Ovary (tissue), 9 donors: ENCODE results near the gene ATP8B3. TPM values are rescaled to one million over a fixed set of nuclear protein-coding genes. Genes with fewer than 3 reads are reported as not detected.
"Not testable (repeated sequence)": the region's sequence is repeated elsewhere in the genome, so short reads cannot be mapped to it uniquely, and the experiment has no call there.

Experiments used
- DNase-seq, 5 donors: peaks; one replicate each; pipeline ENCODE4 v3.0.0-alpha.2; 2019 to 2020
- H3K27ac ChIP-seq, 2 donors: fragments of 200-600 bp; one replicate each; pipeline versions ENCODE4 v1.5.1 to v1.8.0; 2019 to 2022
- H3K27me3 ChIP-seq: fragments of 200-600 bp; one replicate; pipeline ENCODE4 v1.8.0; 2022
- H3K36me3 ChIP-seq: fragments of 200-600 bp; sonication (generic); one replicate; pipeline ENCODE4 v1.5.1; 2019
- H3K4me1 ChIP-seq: one replicate; pipeline ENCODE4 v1.8.1; 2013; ENCODE audit warnings: mild to moderate bottlenecking, moderate library complexity; ENCODE audit not compliant: insufficient read depth
- H3K4me3 ChIP-seq: fragments of 200-600 bp; sonication (generic); one replicate; pipeline ENCODE4 v1.5.1; 2017
- H3K9me3 ChIP-seq, 2 donors: fragments of 200-600 bp in 1 of 2; sonication (generic) in 1 of 2; one replicate each; pipeline versions ENCODE4 v1.5.1 to v1.8.1; 2013 to 2019; ENCODE audit warnings: mild to moderate bottlenecking in 1 of 2, moderate library complexity in 1 of 2
- EP300 ChIP-seq: sonication (generic); formaldehyde crosslinking; IDR thresholded peaks from one replicate; pipeline ENCODE4 v1.6.1; 2017; ENCODE audit warnings: antibody characterized with exemption
- POLR2A ChIP-seq: fragments of 450-650 bp; IDR thresholded peaks from one replicate; pipeline ENCODE4 v1.6.1; 2017; ENCODE audit warnings: antibody characterized with exemption, mild to moderate bottlenecking, moderate library complexity
- WGBS, 3 donors: extraction: QIAGEN DNeasy Blood & Tissue Kit in 1 of 3; methylation state at CpG; one replicate each; pipeline versions ENCODE4 v1.1.5 to v1.1.7; 2013 to 2017; 5-methylcytosine and 5-hydroxymethylcytosine counted together
- intact Hi-C, 4 donors: fragments of 100-400 bp; cut with DNase I; formaldehyde crosslinking; loops; one replicate each; pipeline versions ENCODE4 v1.11.0 to v1.15.1; 2022 to 2023
- polyA plus RNA-seq, 2 donors: library from polyadenylated mRNA; stranded (reverse); fragments of 200-250 nt in 1 of 2; fragments of 350-450 nt in 1 of 2; fragmentation: Illumina TruSeq in 1 of 2; extraction: RNeasy Lipid Tissue Mini Kit (QIAGEN cat#74804) in 1 of 2; gene quantifications; one replicate each; pipeline ENCODE4 v1.2.3, GENCODE V29; 2013 to 2014
- total RNA-seq, 7 donors: library from RNA; depleted of rRNA in 2 of 7; stranded (reverse); fragments of >200 nt in 2 of 7; fragmentation: NEBNext Ultra II Directional in 3 of 7; extraction: Animal tissue kit (Norgen Biotek cat#: 25700) in 3 of 7; gene quantifications; one replicate each; pipeline versions ENCODE4 v1.1.0 to v1.2.4, GENCODE V29; 2016 to 2023
- TF ChIP-seq, protein P1 (sequence below), 3 donors: fragments of 450-650 bp in 2 of 3; fragments of 200-600 bp in 1 of 3; IDR thresholded peaks; one replicate each; pipeline versions ENCODE4 v1.5.1 to v1.8.0; 2016 to 2022; ENCODE audit warnings: antibody characterized with exemption in 3 of 3, mild to moderate bottlenecking in 1 of 3
- donor health status: DM: no; HTN: no; CAD: no; lungs with moderate emphysema.
- donor health status: DM: no; HTN: no; CAD: no.
- donor health status: Bipolar disorder and iron deficiency.
- donor health status: DM: yes; HTN: yes; CAD: no.
- donor health status: DM: no; HTN: no; CAD: no.
- donor health status: DM: yes; HTN: yes; CAD: no.

The ATP8B3 gene
- total and polyA plus RNA-seq, 9 donors = 0.72 to 3.2 (median 1.5) TPM

DNA sequence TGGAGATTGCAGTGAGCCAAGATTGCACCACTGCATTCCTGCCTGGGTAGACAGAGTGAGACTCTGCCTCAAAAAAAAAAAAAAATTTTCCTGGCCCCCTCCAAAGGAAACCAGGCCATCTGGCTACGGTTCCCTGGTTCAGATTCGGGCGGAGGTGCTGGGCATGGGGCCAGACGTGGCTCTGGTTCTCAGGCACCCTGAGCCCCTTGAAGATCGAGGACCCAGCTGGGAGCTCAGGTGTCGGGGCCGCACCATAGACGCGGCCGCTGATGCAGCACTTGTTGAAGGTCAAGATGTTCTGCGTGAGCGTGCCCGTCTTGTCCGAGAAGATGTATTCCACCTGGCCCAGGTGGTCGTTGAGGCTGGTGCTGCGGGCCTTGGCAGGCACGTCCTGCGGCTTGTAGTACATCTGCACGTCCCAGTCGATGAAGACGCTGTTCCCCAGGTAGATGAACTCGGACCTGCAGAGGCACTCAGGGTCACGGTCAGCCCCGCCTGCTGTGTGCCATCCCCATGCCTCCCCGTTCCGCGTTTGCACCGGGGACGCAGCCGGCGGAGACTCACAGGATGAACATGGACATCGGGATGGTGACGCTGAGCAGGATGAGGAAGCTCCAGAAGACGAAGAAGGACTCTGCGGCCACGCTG is 12.3 kb downstream of the ATP8B3 start:
- TF ChIP-seq EP300 (no peak), POLR2A (no peak)
- TF ChIP-seq, protein P1, sequence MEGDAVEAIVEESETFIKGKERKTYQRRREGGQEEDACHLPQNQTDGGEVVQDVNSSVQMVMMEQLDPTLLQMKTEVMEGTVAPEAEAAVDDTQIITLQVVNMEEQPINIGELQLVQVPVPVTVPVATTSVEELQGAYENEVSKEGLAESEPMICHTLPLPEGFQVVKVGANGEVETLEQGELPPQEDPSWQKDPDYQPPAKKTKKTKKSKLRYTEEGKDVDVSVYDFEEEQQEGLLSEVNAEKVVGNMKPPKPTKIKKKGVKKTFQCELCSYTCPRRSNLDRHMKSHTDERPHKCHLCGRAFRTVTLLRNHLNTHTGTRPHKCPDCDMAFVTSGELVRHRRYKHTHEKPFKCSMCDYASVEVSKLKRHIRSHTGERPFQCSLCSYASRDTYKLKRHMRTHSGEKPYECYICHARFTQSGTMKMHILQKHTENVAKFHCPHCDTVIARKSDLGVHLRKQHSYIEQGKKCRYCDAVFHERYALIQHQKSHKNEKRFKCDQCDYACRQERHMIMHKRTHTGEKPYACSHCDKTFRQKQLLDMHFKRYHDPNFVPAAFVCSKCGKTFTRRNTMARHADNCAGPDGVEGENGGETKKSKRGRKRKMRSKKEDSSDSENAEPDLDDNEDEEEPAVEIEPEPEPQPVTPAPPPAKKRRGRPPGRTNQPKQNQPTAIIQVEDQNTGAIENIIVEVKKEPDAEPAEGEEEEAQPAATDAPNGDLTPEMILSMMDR (IDR thresholded peaks at IDR 0.05) = no peak
- 78 to 85% (median 83%) methylated on average over 36 of the region's 36 CpGs for WGBS, 3 donors
- intact Hi-C loops = no loop called here

DNA sequence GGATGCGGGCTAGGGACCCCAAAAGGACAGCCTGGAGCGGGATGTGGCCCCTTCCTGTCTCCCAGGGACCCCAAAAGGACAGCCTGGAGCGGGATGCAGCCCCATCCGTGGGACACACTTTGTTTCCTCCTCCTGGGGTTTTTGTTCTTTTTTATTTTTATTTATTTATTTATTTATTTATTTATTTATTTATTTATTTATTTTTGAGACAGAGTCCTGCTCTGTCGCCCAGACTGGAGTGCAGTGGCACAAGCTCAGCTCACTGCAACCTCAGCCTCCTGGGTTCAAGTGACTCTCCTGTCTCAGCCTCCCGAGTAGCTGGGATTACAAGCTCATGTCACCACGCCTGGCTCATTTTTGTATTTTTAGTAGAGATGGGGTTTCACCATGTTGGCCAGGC is 14.8 kb downstream of the ATP8B3 start:
- H3K4me1 ChIP-seq, intact Hi-C loops, H3K36me3 ChIP-seq, H3K9me3 ChIP-seq, H3K27me3 ChIP-seq, DNase-seq, H3K27ac ChIP-seq, H3K4me3 ChIP-seq: not testable (repeated sequence)
- WGBS, 3 donors = 91% methylated on average over 7 of the region's 7 CpGs

More for the DNA sequence above, 12.3 kb downstream of the ATP8B3 start:
- no peak overlapping the region for H3K4me3 ChIP-seq
- no peaks in the 10 kb centered on the region for H3K27me3 ChIP-seq
- H3K9me3 ChIP-seq = no peaks in the 10 kb centered on the region
- DNase-seq = no peak
- H3K27ac ChIP-seq = no peak overlapping the region
- H3K4me1 ChIP-seq = no peaks in the 10 kb centered on the region
- H3K36me3 ChIP-seq = no peaks in the 10 kb centered on the region

DNA sequence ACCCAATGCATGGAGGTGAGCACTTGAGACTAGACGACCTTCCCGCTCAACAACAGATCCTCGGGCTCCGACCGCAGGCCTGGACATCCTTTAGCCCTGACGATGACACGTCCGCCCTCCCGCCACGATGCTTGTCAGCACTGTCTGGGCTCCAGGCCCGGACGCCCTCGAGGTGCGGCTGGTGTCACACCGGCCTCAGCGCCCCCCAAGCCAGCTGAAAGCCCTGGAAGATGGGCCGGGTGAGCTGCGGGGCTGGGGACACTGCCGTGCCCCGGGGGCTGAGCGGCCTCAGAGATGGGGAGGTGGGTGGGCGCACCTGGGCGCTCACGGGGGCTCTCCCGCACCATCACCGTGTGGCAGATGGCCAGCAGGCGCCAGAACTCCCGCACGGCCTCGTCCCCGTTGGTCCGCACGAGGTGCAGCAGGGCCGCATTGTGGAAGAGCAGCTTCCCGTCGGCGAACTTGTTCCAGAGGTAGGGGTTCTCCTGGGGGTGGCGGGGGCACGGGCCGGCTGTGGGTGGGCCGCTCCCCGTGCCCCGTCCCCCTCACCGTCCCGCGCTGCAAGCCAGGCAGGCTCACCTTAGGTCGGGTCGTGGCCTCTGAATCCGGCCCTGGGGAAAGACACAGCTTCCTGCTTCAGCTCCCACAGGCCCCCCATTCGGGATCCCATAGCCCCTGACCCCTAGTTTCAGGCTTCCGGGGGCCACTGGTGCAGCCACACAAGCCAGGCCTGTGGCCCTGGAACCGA is 15.5 kb downstream of the ATP8B3 start:
- 47 to 61% (median 61%) methylated on average over 31 to 52 of the region's 52 CpGs for WGBS, 3 donors
- intact Hi-C loops = no loop called here
- DNase-seq = peak in 1 of 5 donors; percentile 26
- TF ChIP-seq EP300 (no peak), POLR2A (no peak)
- TF ChIP-seq, protein P1 (IDR thresholded peaks at IDR 0.05) = no peak
- Histone ChIP-seq H3K9me3 (no peaks in the 10 kb centered on the region), H3K4me1 (no peaks in the 10 kb centered on the region), H3K36me3 (no peaks in the 10 kb centered on the region), H3K4me3 (no peak overlapping the region), H3K27me3 (no peaks in the 10 kb centered on the region), H3K27ac (no peak overlapping the region)

DNA sequence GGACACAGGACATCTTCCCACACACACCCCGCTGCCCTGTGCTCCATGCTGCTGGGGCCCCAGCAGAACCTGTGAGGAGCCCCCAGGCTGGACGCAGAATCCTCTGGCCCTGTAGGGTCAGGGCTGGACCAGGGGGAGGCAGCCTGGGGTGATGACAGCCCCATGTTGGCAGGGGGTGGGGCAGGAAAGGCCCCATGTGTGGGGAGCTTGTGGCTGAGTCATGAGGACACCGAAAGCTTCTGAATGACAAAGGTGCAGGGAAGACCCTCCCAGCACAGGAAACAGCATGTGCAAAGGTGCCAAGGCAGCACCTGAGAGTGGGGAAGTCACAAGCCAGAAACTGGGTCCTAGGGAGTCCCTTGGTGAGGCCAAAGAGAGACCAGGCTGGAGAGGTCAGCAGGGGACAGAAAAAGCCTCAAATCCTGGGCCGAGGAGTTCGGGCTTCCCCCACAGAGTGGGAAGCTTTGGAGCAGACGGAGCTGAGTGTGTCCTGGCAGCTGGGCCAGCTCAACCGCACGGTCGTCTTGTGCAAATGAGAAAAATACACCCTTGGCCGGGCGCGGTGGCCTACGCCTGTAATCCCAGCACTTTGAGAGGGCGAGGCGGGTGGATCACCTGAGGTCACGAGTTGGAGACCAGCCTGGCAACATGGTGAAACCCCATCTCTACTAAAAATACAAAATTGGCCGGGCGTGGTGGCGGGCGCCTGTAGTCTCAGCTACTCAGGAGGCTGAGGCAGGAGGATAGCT is 17.5 kb downstream of the ATP8B3 start:
- Histone ChIP-seq H3K9me3 (peaks cover 0 to 3% of the 10 kb centered on the region in 2 donors), H3K36me3 (no peaks in the 10 kb centered on the region), H3K27me3 (no peaks in the 10 kb centered on the region), H3K27ac (no peak overlapping the region), H3K4me3 (no peak overlapping the region), H3K4me1 (no peaks in the 10 kb centered on the region)
- no peak for DNase-seq
- intact Hi-C loops = no loop called here
- 73 to 76% (median 76%) methylated on average over 20 of the region's 20 CpGs for WGBS, 3 donors
- TF ChIP-seq EP300 = no peak
- TF ChIP-seq POLR2A = no peak
- TF ChIP-seq, protein P1 (IDR thresholded peaks at IDR 0.05) = no peak
